Measurements from ENCODE around the gene MYL3.
A peak's percentile ranks its signal among the peaks of the same experiment; 100 is the strongest.

Gene MYL3

DNA sequence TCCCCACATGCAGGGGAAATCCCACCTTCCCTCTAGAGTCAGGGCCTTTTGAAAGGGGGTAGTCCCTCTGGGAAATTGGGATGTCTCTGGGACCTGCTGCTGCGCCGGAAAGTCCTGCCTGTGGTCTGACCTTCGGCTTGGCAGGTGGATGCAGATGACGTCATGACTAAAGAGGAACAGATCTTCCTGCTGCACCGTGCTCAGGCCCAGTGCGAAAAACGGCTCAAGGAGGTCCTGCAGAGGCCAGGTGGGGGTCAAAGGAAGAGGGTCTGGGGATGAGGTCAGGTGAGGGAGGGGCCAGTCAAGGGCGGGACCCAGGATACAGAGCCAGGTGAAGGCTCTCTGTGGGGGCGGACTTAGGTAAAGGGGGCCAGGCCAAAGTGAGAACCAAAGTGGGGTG lies 30.5 kb upstream of the MYL3 start:
- no peak for DNase-seq (ENCODE audit: low read depth, low spot score)
- POLR2A ChIA-PET = no interaction called here
- CTCF ChIA-PET = interaction anchor here (1.5 to 9.4 kb wide), 6 partner anchors 12 to 191 kb away, joined by 5 to 110 read pairs (median 30); partner anchors contain the start of genes MYL3 and TMIE
- no peak overlapping the region for H3K4me3 ChIP-seq (ENCODE audit: low read depth, low read length)
- TF ChIP-seq, protein P1, sequence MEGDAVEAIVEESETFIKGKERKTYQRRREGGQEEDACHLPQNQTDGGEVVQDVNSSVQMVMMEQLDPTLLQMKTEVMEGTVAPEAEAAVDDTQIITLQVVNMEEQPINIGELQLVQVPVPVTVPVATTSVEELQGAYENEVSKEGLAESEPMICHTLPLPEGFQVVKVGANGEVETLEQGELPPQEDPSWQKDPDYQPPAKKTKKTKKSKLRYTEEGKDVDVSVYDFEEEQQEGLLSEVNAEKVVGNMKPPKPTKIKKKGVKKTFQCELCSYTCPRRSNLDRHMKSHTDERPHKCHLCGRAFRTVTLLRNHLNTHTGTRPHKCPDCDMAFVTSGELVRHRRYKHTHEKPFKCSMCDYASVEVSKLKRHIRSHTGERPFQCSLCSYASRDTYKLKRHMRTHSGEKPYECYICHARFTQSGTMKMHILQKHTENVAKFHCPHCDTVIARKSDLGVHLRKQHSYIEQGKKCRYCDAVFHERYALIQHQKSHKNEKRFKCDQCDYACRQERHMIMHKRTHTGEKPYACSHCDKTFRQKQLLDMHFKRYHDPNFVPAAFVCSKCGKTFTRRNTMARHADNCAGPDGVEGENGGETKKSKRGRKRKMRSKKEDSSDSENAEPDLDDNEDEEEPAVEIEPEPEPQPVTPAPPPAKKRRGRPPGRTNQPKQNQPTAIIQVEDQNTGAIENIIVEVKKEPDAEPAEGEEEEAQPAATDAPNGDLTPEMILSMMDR (IDR thresholded peaks at IDR 0.05; ENCODE audit: insufficient read depth, low read length, missing control alignments) = no peak

DNA sequence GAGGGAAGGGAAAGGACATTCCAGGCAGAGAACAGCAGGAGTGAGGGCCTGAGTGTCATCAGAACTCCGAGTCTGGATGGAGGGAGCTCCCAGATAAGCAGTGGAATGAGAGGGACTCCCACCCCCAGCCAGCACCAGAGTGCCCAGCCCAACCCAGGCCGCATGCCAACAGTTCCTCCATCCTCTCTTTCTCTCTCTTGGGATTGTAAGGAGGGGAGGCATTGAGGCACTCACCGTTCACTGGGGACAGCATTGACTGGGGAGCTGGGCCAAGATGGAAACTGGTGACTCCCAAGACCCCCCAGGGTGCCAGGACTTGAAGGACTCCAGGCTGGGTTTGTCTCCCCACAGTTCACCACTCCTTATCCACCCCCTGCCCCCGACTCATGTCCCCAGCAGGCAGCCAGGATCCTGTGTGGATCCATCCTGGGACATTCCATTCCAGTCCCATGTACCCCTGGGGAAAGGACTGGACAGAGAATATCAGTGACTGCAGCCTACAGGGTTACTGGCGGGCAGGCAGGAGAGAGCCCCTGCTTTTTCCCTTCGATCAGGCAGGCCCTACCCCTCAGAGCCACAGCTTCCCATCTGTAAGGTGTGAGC lies 30.0 kb upstream of the MYL3 start:
- no peak for DNase-seq (ENCODE audit: low read depth, low spot score)
- POLR2A ChIA-PET = interaction anchor here (0.6 kb wide), 1 partner anchor 84 kb away, joined by 6 read pairs; no protein-coding TSS in a partner anchor
- no peak overlapping the region for H3K4me3 ChIP-seq (ENCODE audit: low read depth, low read length)
- CTCF ChIA-PET = interaction anchor here (0.6 to 9.4 kb wide), 9 partner anchors 9 to 191 kb away, joined by 3 to 110 read pairs (median 10); partner anchors contain the start of genes MYL3 and TMIE
- TF ChIP-seq, protein P1 (IDR thresholded peaks at IDR 0.05; ENCODE audit: insufficient read depth, low read length, missing control alignments) = no peak

DNA sequence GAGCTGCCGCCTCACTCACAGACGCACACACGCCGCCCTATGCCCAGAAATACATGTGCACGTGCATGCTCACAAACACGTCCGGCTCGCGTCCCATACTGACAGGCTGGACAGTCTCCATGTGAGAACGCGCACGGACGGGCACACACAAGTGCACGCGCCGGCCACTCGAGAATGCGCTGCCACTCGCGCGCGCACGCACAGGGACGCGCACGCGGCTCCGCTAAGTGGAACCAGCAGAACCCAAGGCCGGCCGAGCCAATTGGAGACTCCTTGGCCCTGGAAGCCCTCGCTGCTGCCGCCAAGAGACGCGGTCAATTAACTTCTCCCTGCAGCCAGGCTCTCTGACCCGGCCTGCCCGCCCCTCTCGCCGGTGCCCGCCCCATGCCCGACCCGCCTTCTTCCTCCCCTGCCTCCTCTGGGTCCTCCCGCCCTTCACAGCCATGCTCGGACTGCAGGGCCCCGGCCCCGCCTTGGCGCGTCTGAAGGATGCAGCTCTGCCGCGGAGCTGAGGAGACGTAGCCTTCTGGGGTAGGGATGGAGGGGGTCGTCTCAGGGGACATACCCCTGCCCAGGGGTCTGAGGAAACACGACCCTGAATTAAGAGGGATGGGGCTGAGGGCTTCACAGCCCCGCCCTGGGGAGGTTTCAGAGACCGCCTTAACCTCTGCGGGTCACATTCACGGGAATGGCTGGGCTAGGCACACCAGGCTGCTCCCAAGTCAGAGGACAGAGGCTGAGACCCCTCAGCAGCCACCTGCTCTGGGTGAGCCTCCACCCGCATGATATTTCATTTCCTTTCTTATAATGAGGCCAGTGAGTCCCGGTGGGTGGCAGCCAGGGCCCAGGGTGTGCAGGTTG lies 29.3 kb upstream of the MYL3 start:
- ChIA-PET CTCF (interaction anchor here (0.6 to 9.4 kb wide), 12 partner anchors 9 to 190 kb away, joined by 3 to 110 read pairs (median 5); partner anchors contain the start of genes MYL3 and TMIE), POLR2A (interaction anchor here (0.6 kb wide), 1 partner anchor 85 kb away, joined by 6 read pairs; no protein-coding TSS in a partner anchor)
- H3K4me3 ChIP-seq (ENCODE audit: low read depth, low read length) = peak overlapping the region; percentile 44
- TF ChIP-seq, protein P1 (IDR thresholded peaks at IDR 0.05; ENCODE audit: insufficient read depth, low read length, missing control alignments) = no peak
- no peak for DNase-seq (ENCODE audit: low read depth, low spot score)

DNA sequence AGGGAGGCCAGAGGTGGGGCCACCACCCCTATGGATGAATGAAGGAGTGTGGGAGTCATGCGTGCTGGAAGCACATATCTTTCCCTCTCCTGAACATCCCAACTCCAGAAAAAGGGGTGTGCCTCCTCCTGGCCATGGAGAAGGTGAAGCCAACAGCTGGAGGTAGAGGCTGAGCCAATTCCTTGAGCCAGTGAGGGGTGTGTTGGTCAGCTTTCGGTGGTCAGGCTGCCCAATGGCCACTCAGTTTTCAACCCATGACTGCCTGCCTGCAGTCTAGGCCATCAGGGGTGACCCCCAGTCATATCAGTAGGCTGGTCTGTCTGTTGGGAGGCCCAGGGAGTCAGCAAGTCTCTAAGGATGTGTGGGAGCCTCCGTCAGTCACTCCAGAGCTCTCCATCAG lies 27.9 kb upstream of the MYL3 start:
- ChIA-PET POLR2A (no interaction called here), CTCF (interaction anchor here (0.9 to 9.4 kb wide), 8 partner anchors 9 to 185 kb away, joined by 3 to 110 read pairs (median 10); partner anchors contain the start of gene MYL3)
- no peak for DNase-seq (ENCODE audit: low read depth, low spot score)
- H3K4me3 ChIP-seq (ENCODE audit: low read depth, low read length) = no peak overlapping the region
- TF ChIP-seq, protein P1 (IDR thresholded peaks at IDR 0.05; ENCODE audit: insufficient read depth, low read length, missing control alignments) = no peak

DNA sequence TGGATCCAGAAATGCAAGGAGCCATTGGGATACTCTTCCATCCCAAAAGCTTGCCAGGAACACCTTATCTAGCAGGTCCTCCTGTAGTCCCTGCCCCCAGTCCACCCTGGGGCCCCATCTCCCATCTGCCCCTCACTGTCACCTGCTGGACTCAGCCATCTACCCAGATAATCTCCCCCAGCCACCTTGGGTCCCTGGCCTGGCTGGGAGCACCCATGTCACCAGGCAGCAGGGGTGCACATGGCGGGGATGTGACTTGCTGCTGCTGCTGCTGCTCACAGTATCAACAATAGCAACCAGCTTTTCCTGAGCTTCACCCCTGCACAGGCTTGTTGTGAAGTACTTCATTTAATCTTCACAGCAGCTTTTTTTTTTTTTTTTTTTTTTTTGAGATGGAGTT lies 26.9 kb upstream of the MYL3 start:
- DNase-seq (ENCODE audit: low read depth, low spot score) = no peak
- ChIA-PET CTCF (interaction anchor here (1.1 to 9.4 kb wide), 7 partner anchors 19 to 187 kb away, joined by 3 to 110 read pairs (median 4); no protein-coding TSS in a partner anchor), POLR2A (no interaction called here)
- H3K4me3 ChIP-seq (ENCODE audit: low read depth, low read length) = no peak overlapping the region
- TF ChIP-seq, protein P1 (IDR thresholded peaks at IDR 0.05; ENCODE audit: insufficient read depth, low read length, missing control alignments) = no peak

Measured in AG04449 (cell line).